ENCODE data around the gene CPA2. TPM values are rescaled to one million over a fixed set of nuclear protein-coding genes. Genes with fewer than 3 reads are reported as not detected.
"Not testable (repeated sequence)": the region's sequence is repeated elsewhere in the genome, so short reads cannot be mapped to it uniquely, and the experiment has no call there.

CPA2 gene
- total RNA-seq, 2 experiments from 2014 or later, result not detected

GRCh38 chr7:130249626-130250025 is 17.0 kb upstream of the CPA2 start:
- ATAC-seq (ENCODE audit: poor library complexity); H3K4me3 ChIP-seq (ENCODE audit: low read length); H3K27ac Mint-ChIP-seq; POLR2A ChIA-PET; CTCF ChIA-PET; H3K36me3 ChIP-seq (ENCODE audit: insufficient read depth, low read length); H3K4me1 Mint-ChIP-seq (ENCODE audit: low read depth); H3K36me3 Mint-ChIP-seq (ENCODE audit: low read depth); H3K9me3 Mint-ChIP-seq; H3K27me3 ChIP-seq (ENCODE audit: control insufficient read depth in 1 of 2, insufficient read depth in 2 of 2, low read length in 2 of 2); DNase-seq; H3K4me1 ChIP-seq (ENCODE audit: insufficient read depth, low read length); H3K27ac ChIP-seq (ENCODE audit: low read depth in 1 of 2, low read length in 2 of 2); H3K4me3 Mint-ChIP-seq; H3K27me3 Mint-ChIP-seq; H3K9me3 ChIP-seq (ENCODE audit: control insufficient read depth in 1 of 2, insufficient read depth in 1 of 2, low read length in 2 of 2): not testable (repeated sequence)
- intact Hi-C loops (cut with DNase I, micrococcal nuclease), result loop anchor here in 1 of 2 experiments (10.0 kb wide), 1 partner anchor 235 kb away; no protein-coding TSS in a partner anchor

GRCh38 chr7:130254555-130254954 is 12.1 kb upstream of the CPA2 start:
- peaks cover 17 to 18% of the 10 kb centered on the region in 2 experiments for H3K9me3 ChIP-seq (ENCODE audit: control insufficient read depth in 1 of 2, insufficient read depth in 1 of 2, low read length in 2 of 2)
- TF ChIP-seq CTCF (IDR thresholded peaks at IDR 0.05), result no peak
- no peak overlapping the region for H3K27ac Mint-ChIP-seq
- DNase-seq (no peak), ATAC-seq (ENCODE audit: poor library complexity) (no peak)
- ChIA-PET POLR2A (no interaction called here), CTCF (no interaction called here)
- H3K4me1 ChIP-seq (ENCODE audit: insufficient read depth, low read length), result no peaks in the 10 kb centered on the region
- H3K27me3 Mint-ChIP-seq, result no peaks in the 10 kb centered on the region
- peaks cover 0 to 5% of the 10 kb centered on the region in 2 experiments for H3K27me3 ChIP-seq (ENCODE audit: control insufficient read depth in 1 of 2, insufficient read depth in 2 of 2, low read length in 2 of 2)
- intact Hi-C loops (cut with DNase I, micrococcal nuclease), result no loop called here
- H3K4me3 ChIP-seq (ENCODE audit: low read length), result no peak overlapping the region
- H3K36me3 Mint-ChIP-seq (ENCODE audit: low read depth), result peaks cover 13% of the 10 kb centered on the region
- no peak overlapping the region for H3K27ac ChIP-seq (ENCODE audit: low read depth in 1 of 2, low read length in 2 of 2)
- no peaks in the 10 kb centered on the region for H3K4me1 Mint-ChIP-seq (ENCODE audit: low read depth)
- H3K36me3 ChIP-seq (ENCODE audit: insufficient read depth, low read length), result no peaks in the 10 kb centered on the region
- H3K9me3 Mint-ChIP-seq, result peaks cover 4% of the 10 kb centered on the region
- H3K4me3 Mint-ChIP-seq, result no peak overlapping the region

GRCh38 chr7:130256704-130257103 is 10.0 kb upstream of the CPA2 start:
- Histone ChIP-seq H3K27ac (ENCODE audit: low read depth in 1 of 2, low read length in 2 of 2) (no peak overlapping the region), H3K36me3 (ENCODE audit: insufficient read depth, low read length) (no peaks in the 10 kb centered on the region), H3K4me1 (ENCODE audit: insufficient read depth, low read length) (no peaks in the 10 kb centered on the region), H3K9me3 (ENCODE audit: control insufficient read depth in 1 of 2, insufficient read depth in 1 of 2, low read length in 2 of 2) (peaks cover 19 to 31% of the 10 kb centered on the region in 2 experiments), H3K4me3 (ENCODE audit: low read length) (no peak overlapping the region), H3K27me3 (ENCODE audit: control insufficient read depth in 1 of 2, insufficient read depth in 2 of 2, low read length in 2 of 2) (peaks cover 0 to 5% of the 10 kb centered on the region in 2 experiments)
- Mint-ChIP-seq H3K36me3 (ENCODE audit: low read depth) (peaks cover 18% of the 10 kb centered on the region), H3K9me3 (peaks cover 4% of the 10 kb centered on the region), H3K27ac (no peak overlapping the region), H3K4me3 (no peak overlapping the region), H3K4me1 (ENCODE audit: low read depth) (no peaks in the 10 kb centered on the region), H3K27me3 (no peaks in the 10 kb centered on the region)
- no peak for TF ChIP-seq CTCF (IDR thresholded peaks at IDR 0.05)
- no peak for ATAC-seq (ENCODE audit: poor library complexity)
- ChIA-PET CTCF (no interaction called here), POLR2A (no interaction called here)
- intact Hi-C loops (cut with DNase I, micrococcal nuclease), result no loop called here
- DNase-seq, result no peak

GRCh38 chr7:130258494-130259078 is 8.1 kb upstream of the CPA2 start:
- Histone ChIP-seq H3K36me3 (ENCODE audit: insufficient read depth, low read length) (no peaks in the 10 kb centered on the region), H3K27me3 (ENCODE audit: control insufficient read depth in 1 of 2, insufficient read depth in 2 of 2, low read length in 2 of 2) (peaks cover 0 to 5% of the 10 kb centered on the region in 2 experiments), H3K4me3 (ENCODE audit: low read length) (no peak overlapping the region), H3K9me3 (ENCODE audit: control insufficient read depth in 1 of 2, insufficient read depth in 1 of 2, low read length in 2 of 2) (peaks cover 23 to 31% of the 10 kb centered on the region in 2 experiments), H3K27ac (ENCODE audit: low read depth in 1 of 2, low read length in 2 of 2) (no peak overlapping the region), H3K4me1 (ENCODE audit: insufficient read depth, low read length) (no peaks in the 10 kb centered on the region)
- DNase-seq, result no peak
- TF ChIP-seq CTCF (IDR thresholded peaks at IDR 0.05), result no peak
- CTCF ChIA-PET, result no interaction called here
- H3K36me3 Mint-ChIP-seq (ENCODE audit: low read depth), result peaks cover 18% of the 10 kb centered on the region
- intact Hi-C loops (cut with DNase I, micrococcal nuclease), result no loop called here
- POLR2A ChIA-PET, result no interaction called here
- H3K27ac Mint-ChIP-seq, result no peak overlapping the region
- no peaks in the 10 kb centered on the region for H3K27me3 Mint-ChIP-seq
- peaks cover 4% of the 10 kb centered on the region for H3K9me3 Mint-ChIP-seq
- no peak overlapping the region for H3K4me3 Mint-ChIP-seq
- ATAC-seq (ENCODE audit: poor library complexity), result no peak
- no peaks in the 10 kb centered on the region for H3K4me1 Mint-ChIP-seq (ENCODE audit: low read depth)

Measured in CD4-positive, alpha-beta T cell (primary cell).